ENCODE measurements around the gene CACNA1D. TPM values are rescaled to one million over a fixed set of nuclear protein-coding genes. Genes with fewer than 3 reads are reported as not detected.

CACNA1D gene
- total RNA-seq, 1 donor from 2014 or later = 2.8 TPM

DNA sequence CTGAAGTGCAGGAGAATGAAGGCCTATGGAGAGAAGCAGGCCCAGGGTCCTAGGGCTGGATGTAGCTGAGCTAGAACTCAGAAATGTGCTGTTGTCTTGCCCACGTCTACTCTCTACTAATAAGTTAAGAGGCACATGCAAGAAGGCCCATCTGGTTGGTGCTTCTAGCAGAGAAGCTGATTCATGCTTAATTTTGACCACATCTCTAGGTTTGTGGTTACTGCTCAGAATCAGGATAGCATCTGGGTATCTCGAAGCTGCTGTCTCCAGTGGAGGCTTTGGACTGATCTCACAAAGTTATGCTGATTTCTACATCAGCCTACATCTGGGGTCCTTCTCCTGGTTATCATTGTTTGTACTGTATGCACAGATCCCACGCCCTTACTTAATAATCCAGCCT, 87.3 kb downstream of the CACNA1D start:
- Mint-ChIP-seq H3K27ac (no peak overlapping the region), H3K4me3 (no peak overlapping the region), H3K4me1 (peaks cover 11% of the 10 kb centered on the region), H3K9me3 (no peaks in the 10 kb centered on the region), H3K36me3 (no peaks in the 10 kb centered on the region), H3K27me3 (ENCODE audit: low read depth) (no peaks in the 10 kb centered on the region)
- TF ChIP-seq, protein P1, sequence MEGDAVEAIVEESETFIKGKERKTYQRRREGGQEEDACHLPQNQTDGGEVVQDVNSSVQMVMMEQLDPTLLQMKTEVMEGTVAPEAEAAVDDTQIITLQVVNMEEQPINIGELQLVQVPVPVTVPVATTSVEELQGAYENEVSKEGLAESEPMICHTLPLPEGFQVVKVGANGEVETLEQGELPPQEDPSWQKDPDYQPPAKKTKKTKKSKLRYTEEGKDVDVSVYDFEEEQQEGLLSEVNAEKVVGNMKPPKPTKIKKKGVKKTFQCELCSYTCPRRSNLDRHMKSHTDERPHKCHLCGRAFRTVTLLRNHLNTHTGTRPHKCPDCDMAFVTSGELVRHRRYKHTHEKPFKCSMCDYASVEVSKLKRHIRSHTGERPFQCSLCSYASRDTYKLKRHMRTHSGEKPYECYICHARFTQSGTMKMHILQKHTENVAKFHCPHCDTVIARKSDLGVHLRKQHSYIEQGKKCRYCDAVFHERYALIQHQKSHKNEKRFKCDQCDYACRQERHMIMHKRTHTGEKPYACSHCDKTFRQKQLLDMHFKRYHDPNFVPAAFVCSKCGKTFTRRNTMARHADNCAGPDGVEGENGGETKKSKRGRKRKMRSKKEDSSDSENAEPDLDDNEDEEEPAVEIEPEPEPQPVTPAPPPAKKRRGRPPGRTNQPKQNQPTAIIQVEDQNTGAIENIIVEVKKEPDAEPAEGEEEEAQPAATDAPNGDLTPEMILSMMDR (IDR thresholded peaks at IDR 0.05; ENCODE audit: unreplicated experiment) = no peak
- no peak for DNase-seq (ENCODE audit: low spot score in 2 of 2, unreplicated experiment in 2 of 2)

DNA sequence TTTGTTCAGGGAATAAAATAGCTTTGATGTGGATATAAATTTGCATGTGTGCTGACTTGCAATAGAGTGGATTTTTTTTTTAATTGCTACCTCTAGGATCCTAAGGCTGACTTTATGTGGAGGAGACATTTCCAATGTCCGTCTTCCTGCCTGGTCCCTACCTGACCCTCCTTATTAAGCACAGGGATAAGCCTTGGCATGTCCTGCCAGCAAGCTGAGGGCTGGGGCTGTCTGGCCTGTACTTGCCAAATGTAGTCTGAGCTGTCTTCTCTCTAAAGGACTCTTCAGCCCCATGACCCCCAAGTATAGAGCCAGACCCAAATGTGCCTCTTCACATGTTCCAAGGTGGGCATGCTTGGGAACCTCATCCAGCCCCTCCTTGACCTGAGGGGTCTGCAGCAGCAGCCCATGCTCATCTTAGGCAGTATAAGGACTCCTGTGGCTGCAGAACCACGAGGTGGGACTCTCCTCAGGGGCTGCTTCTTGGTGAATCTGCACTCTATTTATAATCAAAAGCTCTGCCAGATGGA, 88.8 kb downstream of the CACNA1D start:
- Mint-ChIP-seq H3K4me1 (peaks cover 3% of the 10 kb centered on the region), H3K4me3 (no peak overlapping the region), H3K27ac (no peak overlapping the region), H3K27me3 (ENCODE audit: low read depth) (no peaks in the 10 kb centered on the region), H3K36me3 (no peaks in the 10 kb centered on the region), H3K9me3 (no peaks in the 10 kb centered on the region)
- TF ChIP-seq, protein P1 (IDR thresholded peaks at IDR 0.05; ENCODE audit: unreplicated experiment) = no peak
- no peak for DNase-seq (ENCODE audit: low spot score in 2 of 2, unreplicated experiment in 2 of 2)

DNA sequence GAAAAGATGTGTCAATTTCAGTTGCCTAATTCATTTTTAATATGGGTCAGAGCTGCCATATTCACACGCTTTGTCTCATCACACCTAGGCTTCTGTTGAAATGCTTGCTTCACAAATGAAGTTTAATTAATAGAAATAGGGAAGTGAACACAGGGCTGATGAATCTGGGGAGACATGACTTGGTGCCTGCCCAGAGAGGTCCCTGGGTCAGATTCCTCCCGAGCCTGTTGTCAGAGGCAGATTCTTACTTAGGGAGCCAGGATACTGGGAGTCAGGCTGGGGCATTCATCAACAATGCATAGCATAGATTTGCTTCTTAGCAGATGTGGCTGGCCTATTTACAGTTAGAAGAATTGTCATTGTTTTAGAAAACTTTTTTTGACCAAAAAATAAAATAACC, 90.6 kb downstream of the CACNA1D start:
- Mint-ChIP-seq H3K36me3 (no peaks in the 10 kb centered on the region), H3K4me3 (no peak overlapping the region), H3K4me1 (no peaks in the 10 kb centered on the region), H3K9me3 (no peaks in the 10 kb centered on the region), H3K27me3 (ENCODE audit: low read depth) (peaks cover 2% of the 10 kb centered on the region), H3K27ac (no peak overlapping the region)
- TF ChIP-seq, protein P1 (IDR thresholded peaks at IDR 0.05; ENCODE audit: unreplicated experiment) = no peak
- no peak for DNase-seq (ENCODE audit: low spot score in 2 of 2, unreplicated experiment in 2 of 2)

DNA sequence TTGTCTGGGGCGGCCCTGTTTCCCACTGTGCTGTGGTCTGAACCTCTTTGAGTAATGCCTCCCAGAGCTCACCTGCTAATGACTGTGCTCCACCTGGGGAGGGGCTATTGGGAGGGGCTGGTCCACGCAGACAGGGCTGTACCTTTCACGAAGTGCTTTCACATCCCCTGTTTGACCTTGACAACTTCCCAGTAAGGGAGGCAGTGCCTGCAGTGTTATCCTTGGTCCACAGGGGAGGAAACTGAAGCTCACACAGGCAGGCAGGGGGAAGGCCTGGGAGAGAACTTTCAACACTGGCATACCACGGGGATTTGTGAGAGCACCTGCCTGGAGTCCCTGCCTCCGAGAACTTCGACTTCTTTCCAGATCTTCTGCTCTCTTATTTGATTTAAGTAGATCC, 91.2 kb downstream of the CACNA1D start:
- H3K4me1 Mint-ChIP-seq = no peaks in the 10 kb centered on the region
- H3K36me3 Mint-ChIP-seq = no peaks in the 10 kb centered on the region
- H3K9me3 Mint-ChIP-seq = no peaks in the 10 kb centered on the region
- H3K27ac Mint-ChIP-seq = no peak overlapping the region
- H3K4me3 Mint-ChIP-seq = no peak overlapping the region
- DNase-seq (ENCODE audit: low spot score in 2 of 2, unreplicated experiment in 2 of 2) = no peak
- TF ChIP-seq, protein P1 (IDR thresholded peaks at IDR 0.05; ENCODE audit: unreplicated experiment) = no peak
- peaks cover 3% of the 10 kb centered on the region for H3K27me3 Mint-ChIP-seq (ENCODE audit: low read depth)

DNA sequence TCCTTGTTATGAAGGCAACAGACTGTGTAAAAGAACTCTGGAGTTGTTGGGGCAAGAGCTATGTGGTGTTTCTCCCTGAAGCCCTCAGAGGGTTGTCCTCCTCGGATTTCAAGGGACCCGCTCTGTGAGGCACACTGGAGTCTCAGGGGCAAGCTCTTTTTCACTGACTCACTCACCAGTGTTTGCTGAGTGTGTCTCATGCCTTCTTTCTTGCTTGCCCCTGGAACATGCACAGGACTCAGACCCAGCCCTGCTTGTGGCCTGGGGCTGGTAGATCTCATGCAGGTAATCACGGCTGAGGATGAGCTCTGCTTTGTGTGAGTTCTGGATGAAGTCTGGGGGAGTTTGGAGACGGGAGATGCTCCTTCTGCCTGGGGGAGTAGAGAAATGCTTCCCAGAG, 93.7 kb downstream of the CACNA1D start:
- Mint-ChIP-seq H3K36me3 (no peaks in the 10 kb centered on the region), H3K4me1 (no peaks in the 10 kb centered on the region), H3K9me3 (no peaks in the 10 kb centered on the region), H3K27ac (no peak overlapping the region), H3K27me3 (ENCODE audit: low read depth) (peaks cover 3% of the 10 kb centered on the region), H3K4me3 (no peak overlapping the region)
- DNase-seq (ENCODE audit: low spot score in 2 of 2, unreplicated experiment in 2 of 2) = no peak
- TF ChIP-seq, protein P1 (IDR thresholded peaks at IDR 0.05; ENCODE audit: unreplicated experiment) = no peak

DNA sequence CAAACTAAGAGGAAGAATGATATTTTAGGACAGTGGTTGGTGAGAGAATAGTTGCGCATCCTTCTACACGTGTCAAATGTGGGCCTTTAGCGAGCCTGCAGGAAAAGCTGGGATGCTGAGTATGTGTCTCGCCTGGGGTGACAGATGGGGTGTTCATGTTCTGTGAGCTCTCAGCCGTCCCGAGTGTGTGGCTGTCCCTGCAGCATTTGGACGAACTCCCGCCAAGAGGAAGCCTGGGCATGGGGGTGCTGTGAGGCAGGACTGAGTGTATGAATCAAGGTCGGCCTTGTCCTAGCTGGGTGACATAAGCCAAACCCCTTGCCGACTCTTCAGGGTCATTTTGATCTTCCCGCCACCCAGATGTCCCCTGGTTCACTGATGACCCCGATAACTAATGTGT, 94.8 kb downstream of the CACNA1D start:
- Mint-ChIP-seq H3K27ac (no peak overlapping the region), H3K4me1 (no peaks in the 10 kb centered on the region), H3K27me3 (ENCODE audit: low read depth) (peaks cover 6% of the 10 kb centered on the region), H3K36me3 (no peaks in the 10 kb centered on the region), H3K4me3 (no peak overlapping the region), H3K9me3 (no peaks in the 10 kb centered on the region)
- DNase-seq (ENCODE audit: low spot score in 2 of 2, unreplicated experiment in 2 of 2) = no peak
- TF ChIP-seq, protein P1 (IDR thresholded peaks at IDR 0.05; ENCODE audit: unreplicated experiment) = no peak
